ENCODE measurements around the gene NT5C1B.

The NT5C1B gene

GRCh38 chr2:18551169-18551568, 38.2 kb downstream of the NT5C1B start:
- no peak for DNase-seq (ENCODE audit: low spot score)

GRCh38 chr2:18550433-18550832, 38.9 kb downstream of the NT5C1B start:
- no peak for DNase-seq (ENCODE audit: low spot score)

GRCh38 chr2:18549083-18549482, 40.3 kb downstream of the NT5C1B start:
- no peak for DNase-seq (ENCODE audit: low spot score)

- no peak for DNase-seq (ENCODE audit: low spot score)
Observed at GRCh38 chr2:18548621-18549020, 40.7 kb downstream of the NT5C1B start.

- no peak for DNase-seq (ENCODE audit: low spot score)
Observed at GRCh38 chr2:18546567-18546966, 42.8 kb downstream of the NT5C1B start.

GRCh38 chr2:18545384-18545783, 44.0 kb downstream of the NT5C1B start:
- no peak for DNase-seq (ENCODE audit: low spot score)

GRCh38 chr2:18544171-18544570, 45.2 kb downstream of the NT5C1B start:
- DNase-seq (ENCODE audit: low spot score): no peak

- no peak for DNase-seq (ENCODE audit: low spot score)
Observed at GRCh38 chr2:18540872-18541271, 48.5 kb downstream of the NT5C1B start.

- DNase-seq (ENCODE audit: low spot score): no peak
Observed at GRCh38 chr2:18536697-18537096, 52.7 kb downstream of the NT5C1B start.

GRCh38 chr2:18536100-18536499, 53.3 kb downstream of the NT5C1B start:
- DNase-seq (ENCODE audit: low spot score): no peak

GRCh38 chr2:18531194-18531593, 58.2 kb downstream of the NT5C1B start:
- DNase-seq (ENCODE audit: low spot score): no peak

- DNase-seq (ENCODE audit: low spot score): no peak
Observed at GRCh38 chr2:18527822-18528221, 61.5 kb downstream of the NT5C1B start.

GRCh38 chr2:18527326-18527725, 62.0 kb downstream of the NT5C1B start:
- no peak for DNase-seq (ENCODE audit: low spot score)

- DNase-seq (ENCODE audit: low spot score): no peak
Observed at GRCh38 chr2:18526429-18526828, 62.9 kb downstream of the NT5C1B start.

- DNase-seq (ENCODE audit: low spot score): no peak
Observed at GRCh38 chr2:18525852-18526251, 63.5 kb downstream of the NT5C1B start.

- DNase-seq (ENCODE audit: low spot score): no peak
Observed at GRCh38 chr2:18525236-18525635, 64.1 kb downstream of the NT5C1B start.

GRCh38 chr2:18522484-18523146, 66.8 kb downstream of the NT5C1B start:
- no peak for DNase-seq (ENCODE audit: low spot score)

- peak; percentile 79 for DNase-seq (ENCODE audit: low spot score)
Observed at GRCh38 chr2:18520451-18521425, 68.6 kb downstream of the NT5C1B start.

GRCh38 chr2:18519914-18520450, 69.4 kb downstream of the NT5C1B start:
- DNase-seq (ENCODE audit: low spot score): no peak

- no peak for DNase-seq (ENCODE audit: low spot score)
Observed at GRCh38 chr2:18518116-18519111, 71.0 kb downstream of the NT5C1B start.

- DNase-seq (ENCODE audit: low spot score): no peak
Observed at GRCh38 chr2:18517386-18517785, 72.0 kb downstream of the NT5C1B start.

GRCh38 chr2:18516112-18516511, 73.3 kb downstream of the NT5C1B start:
- DNase-seq (ENCODE audit: low spot score): no peak

All from COLO829 (cell line).